Stimulated activated CD4-positive, alpha-beta T cell treated with anti-CD3 and anti-CD28 coated beads, Interleukin-4, amount 100 ng/mL, for 48 hours (primary cell): ENCODE results near the gene MEIOB.
A peak's percentile ranks its signal among the peaks of the same experiment; 100 is the strongest.
"Not testable (repeated sequence)": the region's sequence is repeated elsewhere in the genome, so short reads cannot be mapped to it uniquely, and the experiment has no call there.

ENCODE experiments used
- DNase-seq, 2 donors: peaks; one replicate each; pipeline ENCODE4 v3.0.0-alpha.2; 2020; ENCODE audit warnings: low read depth in 2 of 2

MEIOB gene

GRCh38 chr16:1871974-1872635, at the start of gene MEIOB:
Gene MEIOB, minus strand, starts transcription at chr16:1872164. Its CDS starts 3,989 bp downstream, at chr16:1868175.
- DNase-seq: peak in 1 of 2 donors; percentile 58

- DNase-seq: peak in 1 of 2 donors; percentile 15
Observed at GRCh38 chr16:1920727-1921171, 48.8 kb upstream of the MEIOB start.

GRCh38 chr16:1920122-1920521, 48.2 kb upstream of the MEIOB start:
- not testable (repeated sequence) for DNase-seq

GRCh38 chr16:1919327-1919998, 47.5 kb upstream of the MEIOB start:
- no peak for DNase-seq

GRCh38 chr16:1918351-1919326, 46.7 kb upstream of the MEIOB start, which contains the start of gene HS3ST6:
Gene HS3ST6, minus strand, starts transcription at chr16:1918415. Its CDS starts 92 bp downstream, at chr16:1918323.
- DNase-seq: no peak

- no peak for DNase-seq
Observed at GRCh38 chr16:1917665-1918350, 45.8 kb upstream of the MEIOB start.

GRCh38 chr16:1917056-1917664, 45.2 kb upstream of the MEIOB start:
- no peak for DNase-seq

GRCh38 chr16:1916640-1916990, 44.7 kb upstream of the MEIOB start:
- DNase-seq: no peak

- no peak for DNase-seq
Observed at GRCh38 chr16:1915732-1916639, 44.0 kb upstream of the MEIOB start.

- no peak for DNase-seq
Observed at GRCh38 chr16:1914988-1915387, 43.0 kb upstream of the MEIOB start.

- DNase-seq: no peak
Observed at GRCh38 chr16:1914084-1914608, 42.2 kb upstream of the MEIOB start.

GRCh38 chr16:1913327-1914083, 41.5 kb upstream of the MEIOB start:
- DNase-seq: no peak

- no peak for DNase-seq
Observed at GRCh38 chr16:1912215-1912543, 40.2 kb upstream of the MEIOB start.

GRCh38 chr16:1911467-1912214, 39.7 kb upstream of the MEIOB start:
- no peak for DNase-seq

GRCh38 chr16:1909561-1910231, 37.7 kb upstream of the MEIOB start:
- DNase-seq: no peak

- no peak for DNase-seq
Observed at GRCh38 chr16:1908983-1909382, 37.0 kb upstream of the MEIOB start.

GRCh38 chr16:1908184-1908583, 36.2 kb upstream of the MEIOB start:
- no peak for DNase-seq
